DOHH2 (cell line): ENCODE results near the gene KRTCAP2.

Experiments used
- EZH2phosphoT487 ChIP-seq: fragments of 200-600 bp; sonication (generic); IDR thresholded peaks from 2 replicates; pipeline ENCODE4 v1.6.1; 2017; ENCODE audit warnings: borderline replicate concordance, mild to moderate bottlenecking, antibody characterized with exemption, low read length, moderate library complexity, mixed read lengths
- TF ChIP-seq, protein P1 (sequence below): fragments of 200-600 bp; sonication (generic); IDR thresholded peaks from one replicate; pipeline ENCODE4 v1.5.1; 2014; ENCODE audit warnings: antibody characterized with exemption, mild to moderate bottlenecking, low read depth, low read length; ENCODE audit not compliant: poor library complexity, severe bottlenecking

DNA sequence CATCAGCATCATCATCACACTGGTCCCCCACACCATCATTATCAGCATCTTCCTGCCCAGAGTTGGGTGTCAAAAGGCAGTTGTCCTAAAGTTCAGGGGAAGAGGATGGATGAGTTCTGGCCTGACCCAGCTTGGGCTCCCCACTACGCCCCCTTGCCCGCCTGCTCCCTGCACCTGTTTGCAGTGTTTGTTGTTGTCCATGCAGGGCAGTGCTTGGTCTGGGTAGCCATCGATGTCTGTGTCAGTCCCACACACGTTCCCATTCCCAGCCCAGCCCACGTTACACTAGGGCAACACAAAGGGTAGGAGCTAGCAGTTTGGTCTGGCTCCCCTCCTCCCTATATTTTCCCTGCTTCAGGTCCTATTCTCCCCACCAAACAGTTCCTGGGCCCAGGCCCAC is 27.8 kb upstream of the KRTCAP2 start:
- TF ChIP-seq, protein P1, sequence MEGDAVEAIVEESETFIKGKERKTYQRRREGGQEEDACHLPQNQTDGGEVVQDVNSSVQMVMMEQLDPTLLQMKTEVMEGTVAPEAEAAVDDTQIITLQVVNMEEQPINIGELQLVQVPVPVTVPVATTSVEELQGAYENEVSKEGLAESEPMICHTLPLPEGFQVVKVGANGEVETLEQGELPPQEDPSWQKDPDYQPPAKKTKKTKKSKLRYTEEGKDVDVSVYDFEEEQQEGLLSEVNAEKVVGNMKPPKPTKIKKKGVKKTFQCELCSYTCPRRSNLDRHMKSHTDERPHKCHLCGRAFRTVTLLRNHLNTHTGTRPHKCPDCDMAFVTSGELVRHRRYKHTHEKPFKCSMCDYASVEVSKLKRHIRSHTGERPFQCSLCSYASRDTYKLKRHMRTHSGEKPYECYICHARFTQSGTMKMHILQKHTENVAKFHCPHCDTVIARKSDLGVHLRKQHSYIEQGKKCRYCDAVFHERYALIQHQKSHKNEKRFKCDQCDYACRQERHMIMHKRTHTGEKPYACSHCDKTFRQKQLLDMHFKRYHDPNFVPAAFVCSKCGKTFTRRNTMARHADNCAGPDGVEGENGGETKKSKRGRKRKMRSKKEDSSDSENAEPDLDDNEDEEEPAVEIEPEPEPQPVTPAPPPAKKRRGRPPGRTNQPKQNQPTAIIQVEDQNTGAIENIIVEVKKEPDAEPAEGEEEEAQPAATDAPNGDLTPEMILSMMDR, result no peak
- no peak for TF ChIP-seq EZH2phosphoT487
